PC-3 (cell line): ENCODE measurements around the gene DLX5. TPM values are rescaled to one million over a fixed set of nuclear protein-coding genes. Genes with fewer than 3 reads are reported as not detected.

Experiments used
- ATAC-seq: fragments of 200-7000 bp; cut with Tn5 transposase; 2 replicates; pipeline ENCODE4 v1.9.1; 2020; ENCODE audit warnings: mild to moderate bottlenecking, moderate library complexity
- BruUV-seq: library from RNA; stranded (reverse); fragments of 400-500 nt; replicated peaks from 2 replicates; lab custom pipeline; 2021; lab: Mats Ljungman, UMichigan
- CTCF ChIA-PET: fragments of 300-600 bp; sonication (Branson Sonifier 250); formaldehyde crosslinking; loops from one replicate; lab custom pipeline; 2022; ENCODE audit warnings: antibody characterized with exemption; lab: Charles Lee
- POLR2A ChIA-PET: fragments of 300-600 bp; sonication (Branson Sonifier 250); formaldehyde crosslinking; loops from one replicate; lab custom pipeline; 2022; ENCODE audit warnings: antibody characterized with exemption; ENCODE audit not compliant: unreplicated experiment; lab: Charles Lee
- DNase-seq: peaks from one replicate; pipeline ENCODE4 v3.0.0-alpha.2; 2015
- H2AFZ ChIP-seq: fragments of 300-600 bp; sonication (generic); 2 replicates; pipeline ENCODE4 v1.6.0; 2016; ENCODE audit warnings: antibody characterized with exemption, low read length
- H3F3A ChIP-seq: fragments of 300-600 bp; sonication (generic); one replicate; pipeline ENCODE4 v1.6.0; 2017; ENCODE audit warnings: antibody characterized with exemption, low read length, control low read depth, mild to moderate bottlenecking; ENCODE audit not compliant: unreplicated experiment
- H3K27ac ChIP-seq: fragments of 300-600 bp; sonication (generic); 2 replicates; pipeline ENCODE4 v1.5.1; 2016; ENCODE audit warnings: mild to moderate bottlenecking, low read length
- H3K27me3 ChIP-seq: fragments of 300-600 bp; sonication (generic); 2 replicates; pipeline ENCODE4 v1.6.1; 2016; ENCODE audit warnings: low read length, mixed read lengths
- H3K36me3 ChIP-seq: fragments of 300-600 bp; sonication (generic); 2 replicates; pipeline ENCODE4 v1.6.1; 2016; ENCODE audit warnings: low read depth, mixed run types, low read length, mixed read lengths
- H3K4me1 ChIP-seq: fragments of 300-600 bp; sonication (generic); 2 replicates; pipeline ENCODE4 v1.5.1; 2016; ENCODE audit warnings: low read length; ENCODE audit not compliant: insufficient read depth
- H3K4me2 ChIP-seq: fragments of 300-600 bp; sonication (generic); 2 replicates; pipeline ENCODE4 v1.6.0; 2016; ENCODE audit warnings: low read length
- H3K4me3 ChIP-seq: fragments of 300-600 bp; sonication (generic); 2 replicates; pipeline ENCODE4 v1.5.1; 2016; ENCODE audit warnings: mild to moderate bottlenecking, low read length, mixed read lengths
- H3K79me2 ChIP-seq: fragments of 300-600 bp; sonication (generic); 2 replicates; pipeline ENCODE4 v1.6.1; 2017; ENCODE audit warnings: low read length, mixed read lengths
- H3K9ac ChIP-seq: fragments of 300-600 bp; sonication (generic); 2 replicates; pipeline ENCODE4 v1.6.0; 2016; ENCODE audit warnings: mild to moderate bottlenecking, low read length
- H3K9me2 ChIP-seq: fragments of 300-600 bp; sonication (generic); replicated peaks from 2 replicates; pipeline ENCODE4 v1.6.1; 2016; ENCODE audit warnings: mixed run types, low read length, mixed read lengths
- H3K9me3 ChIP-seq: fragments of 300-600 bp; sonication (generic); 2 replicates; pipeline ENCODE4 v1.6.1; 2016; ENCODE audit warnings: low read length, mixed read lengths
- H4K20me1 ChIP-seq: fragments of 300-600 bp; sonication (generic); 2 replicates; pipeline ENCODE4 v1.6.1; 2016; ENCODE audit warnings: low read length, mixed read lengths
- EZH2 ChIP-seq: fragments of 300-600 bp; sonication (generic); IDR thresholded peaks from one replicate; pipeline ENCODE4 v1.6.1; 2017; ENCODE audit warnings: antibody characterized with exemption, mild to moderate bottlenecking, low read length; ENCODE audit not compliant: unreplicated experiment
- EZH2phosphoT487 ChIP-seq: fragments of 300-600 bp; sonication (generic); IDR thresholded peaks from 2 replicates; pipeline ENCODE4 v1.6.1; 2018; ENCODE audit warnings: mild to moderate bottlenecking, antibody characterized with exemption, low read length, borderline replicate concordance
- intact Hi-C: fragments of 100-400 bp; cut with micrococcal nuclease; formaldehyde crosslinking; loops from 2 replicates; pipeline ENCODE4 v1.9.0; 2023
- total RNA-seq: library from RNA; depleted of rRNA; stranded (reverse); fragments of >200 nt; gene quantifications from 2 replicates; pipeline ENCODE4 v1.2.3, GENCODE V29; 2014
- TF ChIP-seq, protein P1 (sequence below): fragments of 300-600 bp; sonication (generic); conservative IDR thresholded peaks from 2 replicates; pipeline ENCODE4 v1.5.1; 2017; ENCODE audit warnings: antibody characterized with exemption, low read depth, mild to moderate bottlenecking, low read length

The DLX5 gene
- total RNA-seq, 1 experiment from 2014 or later: 0.15 TPM

DNA sequence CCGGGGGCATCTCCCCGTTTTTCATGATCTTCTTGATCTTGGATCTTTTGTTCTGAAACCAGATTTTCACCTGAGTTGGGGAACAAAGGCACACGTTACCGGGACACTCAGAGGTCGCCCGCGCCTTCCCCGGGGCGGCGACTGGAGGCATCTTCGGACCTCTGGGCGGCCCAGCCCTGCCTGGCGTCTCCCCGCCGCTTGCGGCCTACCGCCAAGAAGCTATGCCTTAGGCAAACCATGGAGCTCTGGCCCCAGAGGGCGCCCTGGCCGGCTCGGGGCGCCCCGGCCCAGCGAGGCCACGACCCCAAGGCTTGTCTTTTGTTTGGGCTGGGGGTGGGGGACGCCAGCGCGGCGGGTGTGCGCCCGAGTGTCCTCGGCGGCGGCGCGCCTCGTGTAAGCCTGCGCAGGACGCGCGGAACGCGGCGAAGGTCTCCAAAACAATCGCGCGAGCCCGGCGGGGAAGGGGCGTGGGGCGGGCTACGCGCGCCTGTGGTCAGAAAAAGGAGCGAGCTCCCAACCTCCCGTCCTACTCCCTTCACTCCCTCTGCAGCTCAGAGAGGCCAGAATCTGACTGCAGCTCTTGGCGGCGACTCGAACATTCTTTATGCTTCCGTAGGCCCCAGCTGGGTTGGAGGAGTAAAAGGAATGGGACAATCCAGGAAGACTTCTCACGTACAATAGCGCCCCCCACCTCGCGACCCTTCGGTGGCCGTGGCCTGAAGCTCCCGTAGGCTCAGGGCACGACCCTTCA is 3.5 kb downstream of the DLX5 start:
- CTCF ChIA-PET: no interaction called here
- H3K36me3 ChIP-seq: no peaks in the 10 kb centered on the region
- ATAC-seq (no peak), DNase-seq (no peak)
- no peaks in the 10 kb centered on the region for H3K9me2 ChIP-seq
- no peak overlapping the region for H3K4me3 ChIP-seq
- peaks cover 5% of the 10 kb centered on the region for H3K4me1 ChIP-seq
- H4K20me1 ChIP-seq: no peaks in the 10 kb centered on the region
- no TSS peak for BruUV-seq
- TF ChIP-seq EZH2phosphoT487 (no peak), EZH2 (no peak)
- TF ChIP-seq, protein P1, sequence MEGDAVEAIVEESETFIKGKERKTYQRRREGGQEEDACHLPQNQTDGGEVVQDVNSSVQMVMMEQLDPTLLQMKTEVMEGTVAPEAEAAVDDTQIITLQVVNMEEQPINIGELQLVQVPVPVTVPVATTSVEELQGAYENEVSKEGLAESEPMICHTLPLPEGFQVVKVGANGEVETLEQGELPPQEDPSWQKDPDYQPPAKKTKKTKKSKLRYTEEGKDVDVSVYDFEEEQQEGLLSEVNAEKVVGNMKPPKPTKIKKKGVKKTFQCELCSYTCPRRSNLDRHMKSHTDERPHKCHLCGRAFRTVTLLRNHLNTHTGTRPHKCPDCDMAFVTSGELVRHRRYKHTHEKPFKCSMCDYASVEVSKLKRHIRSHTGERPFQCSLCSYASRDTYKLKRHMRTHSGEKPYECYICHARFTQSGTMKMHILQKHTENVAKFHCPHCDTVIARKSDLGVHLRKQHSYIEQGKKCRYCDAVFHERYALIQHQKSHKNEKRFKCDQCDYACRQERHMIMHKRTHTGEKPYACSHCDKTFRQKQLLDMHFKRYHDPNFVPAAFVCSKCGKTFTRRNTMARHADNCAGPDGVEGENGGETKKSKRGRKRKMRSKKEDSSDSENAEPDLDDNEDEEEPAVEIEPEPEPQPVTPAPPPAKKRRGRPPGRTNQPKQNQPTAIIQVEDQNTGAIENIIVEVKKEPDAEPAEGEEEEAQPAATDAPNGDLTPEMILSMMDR: no peak
- no peaks in the 10 kb centered on the region for H3K9me3 ChIP-seq
- H3K79me2 ChIP-seq: no peaks in the 10 kb centered on the region
- H3K9ac ChIP-seq: no peak overlapping the region
- no peak overlapping the region for H3K27ac ChIP-seq
- POLR2A ChIA-PET: no interaction called here
- intact Hi-C loops: loop anchor here (5.0 to 10.0 kb wide), 3 partner anchors 216 to 689 kb away; no protein-coding TSS in a partner anchor
- H3F3A ChIP-seq: no peaks in the 10 kb centered on the region
- H2AFZ ChIP-seq: no peak overlapping the region
- no peak overlapping the region for H3K4me2 ChIP-seq
- no peaks in the 10 kb centered on the region for H3K27me3 ChIP-seq

DNA sequence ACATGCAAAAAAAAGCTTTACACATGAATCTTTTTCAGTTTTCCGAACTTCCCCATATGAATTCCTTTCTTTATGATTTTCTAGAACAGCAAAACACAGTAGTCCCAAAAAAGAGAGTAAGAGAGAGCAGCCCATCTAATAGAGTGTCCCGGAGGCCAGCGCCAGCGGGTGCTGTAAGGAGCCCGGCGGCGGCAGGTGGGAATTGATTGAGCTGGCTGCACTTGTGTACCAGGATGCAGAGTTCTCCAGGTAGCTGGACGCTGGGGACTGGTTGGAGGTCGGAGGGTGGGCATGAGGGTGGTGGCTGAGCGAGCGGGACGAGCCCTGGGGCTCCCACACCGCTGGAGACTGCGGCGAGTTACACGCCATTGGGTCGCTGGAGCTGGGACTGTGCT is 4.0 kb downstream of the DLX5 start:
- DNase-seq (no peak), ATAC-seq (no peak)
- H3K27me3 ChIP-seq: peaks cover 4% of the 10 kb centered on the region; the same call in 1 of the 2 replicates
- no peak overlapping the region for H3K27ac ChIP-seq
- H3F3A ChIP-seq: no peaks in the 10 kb centered on the region
- CTCF ChIA-PET: no interaction called here
- H3K9me3 ChIP-seq: no peaks in the 10 kb centered on the region
- no peaks in the 10 kb centered on the region for H3K79me2 ChIP-seq
- H4K20me1 ChIP-seq: no peaks in the 10 kb centered on the region
- H3K4me1 ChIP-seq: peaks cover 10% of the 10 kb centered on the region
- no peak overlapping the region for H3K9ac ChIP-seq
- no peak overlapping the region for H3K4me2 ChIP-seq
- no peak overlapping the region for H3K4me3 ChIP-seq
- POLR2A ChIA-PET: no interaction called here
- TF ChIP-seq, protein P1: no peak
- TF ChIP-seq EZH2phosphoT487 (no peak), EZH2 (no peak)
- intact Hi-C loops: loop anchor here (5.0 to 10.0 kb wide), 3 partner anchors 216 to 688 kb away; no protein-coding TSS in a partner anchor
- no peaks in the 10 kb centered on the region for H3K36me3 ChIP-seq
- no TSS peak for BruUV-seq
- H2AFZ ChIP-seq: no peak overlapping the region
- H3K9me2 ChIP-seq: no peaks in the 10 kb centered on the region

DNA sequence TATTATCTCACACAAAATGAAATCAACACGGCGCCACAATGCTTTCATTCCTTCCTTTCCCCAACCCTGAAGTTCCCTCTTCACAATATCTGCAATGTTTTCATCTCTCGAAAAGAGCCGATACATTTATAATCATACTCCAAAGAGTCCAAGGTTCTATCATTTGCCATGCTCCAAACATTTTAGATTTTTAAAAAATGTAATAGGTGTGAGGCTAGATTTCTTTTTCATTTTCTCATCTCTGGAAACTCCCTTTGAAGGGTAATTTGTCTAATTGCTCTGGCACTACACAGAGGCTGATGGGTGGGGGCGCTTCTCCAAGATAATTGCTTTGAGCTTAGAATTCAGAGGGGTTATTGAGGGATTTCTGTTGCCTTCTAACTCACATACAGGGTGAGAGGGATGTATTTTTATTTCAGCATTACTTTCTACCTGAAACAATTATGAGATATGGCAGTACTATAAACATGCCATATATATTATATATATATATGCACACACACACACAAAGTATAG is 4.9 kb downstream of the DLX5 start:
- TF ChIP-seq EZH2 (no peak), EZH2phosphoT487 (no peak)
- TF ChIP-seq, protein P1: no peak
- no TSS peak for BruUV-seq
- Histone ChIP-seq H3K4me2 (no peak overlapping the region), H3K9ac (no peak overlapping the region), H4K20me1 (no peaks in the 10 kb centered on the region), H2AFZ (no peak overlapping the region), H3K4me3 (no peak overlapping the region), H3K36me3 (no peaks in the 10 kb centered on the region), H3K9me3 (no peaks in the 10 kb centered on the region), H3K9me2 (no peaks in the 10 kb centered on the region), H3K4me1 (peaks cover 6% of the 10 kb centered on the region), H3K27me3 (peaks cover 12% of the 10 kb centered on the region; the same call in 1 of the 2 replicates), H3K27ac (no peak overlapping the region), H3K79me2 (no peaks in the 10 kb centered on the region), H3F3A (no peaks in the 10 kb centered on the region)
- no peak for DNase-seq
- ATAC-seq: no peak
- ChIA-PET CTCF (interaction anchor here (0.6 kb wide), 1 partner anchor 423 kb away, joined by 3 read pairs; no protein-coding TSS in a partner anchor), POLR2A (no interaction called here)
- intact Hi-C loops: loop anchor here (5.0 to 10.0 kb wide), 3 partner anchors 215 to 687 kb away; no protein-coding TSS in a partner anchor
